Endodermal cell (in vitro differentiated cells): Measurements from ENCODE around the gene ZNF580. TPM values are rescaled to one million over a fixed set of nuclear protein-coding genes. Genes with fewer than 3 reads are reported as not detected.

Experiments
- DNase-seq: peaks from one replicate; pipeline ENCODE4 v3.0.0-alpha.2; 2017
- H3K27ac ChIP-seq: 2 replicates; pipeline ENCODE4 v1.5.1; 2013; ENCODE audit warnings: mild to moderate bottlenecking, low read depth, low read length, moderate library complexity
- H3K27me3 ChIP-seq: 2 replicates; pipeline ENCODE4 v1.6.1; 2013; ENCODE audit warnings: mild to moderate bottlenecking, low read length, moderate library complexity; ENCODE audit not compliant: insufficient read depth, control insufficient read depth, poor library complexity, severe bottlenecking
- H3K36me3 ChIP-seq: 2 replicates; pipeline ENCODE4 v1.7.0; 2013; ENCODE audit warnings: mild to moderate bottlenecking, low read length, moderate library complexity; ENCODE audit not compliant: control insufficient read depth, insufficient read depth
- H3K4me1 ChIP-seq: one replicate; pipeline ENCODE4 v1.7.0; 2013; ENCODE audit warnings: low read length; ENCODE audit not compliant: control insufficient read depth, insufficient read depth
- H3K4me3 ChIP-seq: 2 replicates; pipeline ENCODE4 v1.5.1; 2013; ENCODE audit warnings: mild to moderate bottlenecking, low read length, moderate library complexity
- H3K9ac ChIP-seq: 2 replicates; pipeline ENCODE4 v1.6.1; 2013; ENCODE audit warnings: mild to moderate bottlenecking, low read length, moderate library complexity; ENCODE audit not compliant: poor library complexity, severe bottlenecking; ENCODE audit errors: extremely low read depth
- H3K9me3 ChIP-seq: 2 replicates; pipeline ENCODE4 v1.6.1; 2013; ENCODE audit warnings: mild to moderate bottlenecking, low read length, moderate library complexity; ENCODE audit not compliant: control insufficient read depth
- H3K27ac Mint-ChIP-seq: 2 replicates; pipeline ENCODE4 v1.8.0; 2020; ENCODE audit warnings: mixed read lengths
- H3K27me3 Mint-ChIP-seq: 2 replicates; pipeline ENCODE4 v1.8.0; 2021; ENCODE audit warnings: mild to moderate bottlenecking, mixed read lengths; ENCODE audit not compliant: insufficient read depth
- H3K36me3 Mint-ChIP-seq: 2 replicates; pipeline ENCODE4 v1.8.0; 2020; ENCODE audit warnings: low read depth, mixed read lengths
- H3K4me1 Mint-ChIP-seq: 2 replicates; pipeline ENCODE4 v1.8.0; 2020; ENCODE audit warnings: mixed read lengths
- H3K4me3 Mint-ChIP-seq: 2 replicates; pipeline ENCODE4 v1.8.0; 2020; ENCODE audit warnings: mild to moderate bottlenecking, moderate library complexity, mixed read lengths
- H3K9me3 Mint-ChIP-seq: 2 replicates; pipeline ENCODE4 v1.8.0; 2020; ENCODE audit warnings: mild to moderate bottlenecking, mixed read lengths
- WGBS, 2 experiments: methylation state at CpG; one replicate each; pipeline versions ENCODE4 v1.1.5 to v1.1.7; 2013; ENCODE audit warnings: missing lambda C conversion rate in 2 of 2, mixed read lengths in 1 of 2; ENCODE audit not compliant: insufficient coverage in 1 of 2, insufficient read length in 1 of 2; 5-methylcytosine and 5-hydroxymethylcytosine counted together
- total RNA-seq, 2 donors: library from RNA; stranded (reverse); fragmentation: NEBNext Ultra II Directional in 1 of 2; extraction: Animal tissue kit (Norgen Biotek cat#: 25700) in 1 of 2; gene quantifications; 2 replicates in 1 of 2; 3 replicates in 1 of 2; pipeline ENCODE4 v1.2.1, GENCODE V29; 2021
- TF ChIP-seq, protein P1 (sequence below): fragments of 200-600 bp; sonication (generic); conservative IDR thresholded peaks from 2 replicates; pipeline ENCODE4 v1.5.0; 2021; ENCODE audit warnings: antibody characterized with exemption, mild to moderate bottlenecking

Gene ZNF580
- total RNA-seq, 2 donors from 2014 or later: 27.3 to 38.6 TPM

DNA sequence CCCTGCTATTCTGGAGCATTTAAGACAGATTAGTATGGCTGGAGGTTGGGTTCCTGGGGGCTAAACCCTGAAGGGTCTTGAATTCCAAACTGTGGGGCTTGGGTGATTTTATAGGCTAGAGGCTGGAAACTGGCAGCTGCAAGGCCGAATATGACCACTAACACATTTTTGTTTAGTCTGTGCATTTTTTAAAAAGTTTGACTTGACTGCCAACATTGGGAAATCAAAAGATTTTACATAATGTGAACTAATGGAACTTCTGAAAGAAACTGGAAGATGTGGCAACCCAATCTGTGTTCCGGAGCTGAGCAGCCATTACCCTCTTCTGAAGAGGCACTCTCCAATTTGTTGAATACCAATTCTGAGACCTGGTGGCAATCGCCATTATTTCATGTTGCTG is 21.5 kb upstream of the ZNF580 start:
- TF ChIP-seq, protein P1, sequence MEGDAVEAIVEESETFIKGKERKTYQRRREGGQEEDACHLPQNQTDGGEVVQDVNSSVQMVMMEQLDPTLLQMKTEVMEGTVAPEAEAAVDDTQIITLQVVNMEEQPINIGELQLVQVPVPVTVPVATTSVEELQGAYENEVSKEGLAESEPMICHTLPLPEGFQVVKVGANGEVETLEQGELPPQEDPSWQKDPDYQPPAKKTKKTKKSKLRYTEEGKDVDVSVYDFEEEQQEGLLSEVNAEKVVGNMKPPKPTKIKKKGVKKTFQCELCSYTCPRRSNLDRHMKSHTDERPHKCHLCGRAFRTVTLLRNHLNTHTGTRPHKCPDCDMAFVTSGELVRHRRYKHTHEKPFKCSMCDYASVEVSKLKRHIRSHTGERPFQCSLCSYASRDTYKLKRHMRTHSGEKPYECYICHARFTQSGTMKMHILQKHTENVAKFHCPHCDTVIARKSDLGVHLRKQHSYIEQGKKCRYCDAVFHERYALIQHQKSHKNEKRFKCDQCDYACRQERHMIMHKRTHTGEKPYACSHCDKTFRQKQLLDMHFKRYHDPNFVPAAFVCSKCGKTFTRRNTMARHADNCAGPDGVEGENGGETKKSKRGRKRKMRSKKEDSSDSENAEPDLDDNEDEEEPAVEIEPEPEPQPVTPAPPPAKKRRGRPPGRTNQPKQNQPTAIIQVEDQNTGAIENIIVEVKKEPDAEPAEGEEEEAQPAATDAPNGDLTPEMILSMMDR: no peak
- no peaks in the 10 kb centered on the region for H3K4me1 ChIP-seq
- H3K9ac ChIP-seq: no peak overlapping the region
- no peak overlapping the region for H3K4me3 ChIP-seq
- no peaks in the 10 kb centered on the region for H3K27me3 ChIP-seq
- no peak overlapping the region for H3K27ac Mint-ChIP-seq
- peaks cover 27% of the 10 kb centered on the region for H3K36me3 Mint-ChIP-seq
- no peaks in the 10 kb centered on the region for H3K9me3 Mint-ChIP-seq
- H3K36me3 ChIP-seq: peaks cover 20% of the 10 kb centered on the region
- H3K27ac ChIP-seq: peak overlapping the region; percentile 11
- 93 to 96% methylated on average over 2 to 3 of the region's 3 CpGs for WGBS, 2 experiments
- no peak for DNase-seq
- no peaks in the 10 kb centered on the region for H3K9me3 ChIP-seq
- H3K4me3 Mint-ChIP-seq: no peak overlapping the region
- no peaks in the 10 kb centered on the region for H3K27me3 Mint-ChIP-seq
- peaks cover 2% of the 10 kb centered on the region for H3K4me1 Mint-ChIP-seq

- H3K4me1 Mint-ChIP-seq: peaks cover 2% of the 10 kb centered on the region
- H3K4me3 ChIP-seq: no peak overlapping the region
- no peaks in the 10 kb centered on the region for H3K27me3 Mint-ChIP-seq
- no peaks in the 10 kb centered on the region for H3K27me3 ChIP-seq
- H3K9ac ChIP-seq: no peak overlapping the region
- H3K9me3 ChIP-seq: no peaks in the 10 kb centered on the region
- H3K36me3 ChIP-seq: peaks cover 20% of the 10 kb centered on the region
- no peak overlapping the region for H3K27ac Mint-ChIP-seq
- no peaks in the 10 kb centered on the region for H3K4me1 ChIP-seq
- no peak for DNase-seq
- H3K36me3 Mint-ChIP-seq: peaks cover 24% of the 10 kb centered on the region
- WGBS, 2 experiments: 95 to 100% methylated on average over 2 to 12 of the region's 12 CpGs
- TF ChIP-seq, protein P1: no peak
- no peaks in the 10 kb centered on the region for H3K9me3 Mint-ChIP-seq
- no peak overlapping the region for H3K4me3 Mint-ChIP-seq
- H3K27ac ChIP-seq: no peak overlapping the region
These were observed 20.2 kb upstream of the ZNF580 start for GRCh38 chr19:55620410-55621204.

GRCh38 chr19:55621205-55621672 is 19.6 kb upstream of the ZNF580 start:
- Mint-ChIP-seq H3K27me3 (no peaks in the 10 kb centered on the region), H3K27ac (no peak overlapping the region), H3K9me3 (no peaks in the 10 kb centered on the region), H3K4me1 (peaks cover 2% of the 10 kb centered on the region), H3K36me3 (peaks cover 24% of the 10 kb centered on the region), H3K4me3 (no peak overlapping the region)
- no peak overlapping the region for H3K27ac ChIP-seq
- H3K9ac ChIP-seq: no peak overlapping the region
- DNase-seq: no peak
- peaks cover 20% of the 10 kb centered on the region for H3K36me3 ChIP-seq
- WGBS, 2 experiments: 96 to 98% methylated on average over 8 to 9 of the region's 9 CpGs
- TF ChIP-seq, protein P1: no peak
- H3K27me3 ChIP-seq: no peaks in the 10 kb centered on the region
- H3K9me3 ChIP-seq: no peaks in the 10 kb centered on the region
- H3K4me1 ChIP-seq: no peaks in the 10 kb centered on the region
- no peak overlapping the region for H3K4me3 ChIP-seq
